ENCODE results near the gene NXN.

DNA sequence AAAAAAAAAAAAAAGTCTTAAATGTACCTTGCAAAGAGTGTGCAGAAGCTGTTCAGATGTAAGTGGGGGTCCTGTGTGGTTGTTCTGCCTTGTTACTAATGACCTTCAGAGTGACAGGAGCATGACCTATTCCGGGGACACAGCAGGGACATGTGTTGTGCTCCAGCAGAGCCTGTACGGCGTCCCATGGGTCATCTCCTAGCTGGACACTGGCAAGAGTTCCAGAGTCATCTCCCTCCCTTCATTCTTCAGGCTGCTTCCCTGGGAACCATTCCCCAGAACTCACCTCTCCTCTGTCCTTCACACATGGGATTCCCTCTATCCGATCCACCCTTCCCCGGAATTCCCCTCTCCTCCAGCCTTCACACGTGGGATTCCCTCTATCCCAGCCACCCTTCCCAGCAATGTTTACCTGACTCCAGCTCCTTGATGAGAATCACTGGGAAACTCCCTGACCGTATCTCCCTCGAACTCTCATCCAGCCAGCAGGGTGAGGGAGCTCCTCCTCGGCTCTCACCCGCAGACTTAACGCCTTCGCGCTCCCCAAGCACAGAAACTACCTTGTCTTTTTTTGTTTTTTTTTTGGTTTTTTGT, 111.6 kb downstream of the NXN start:
- TF ChIP-seq, protein P1, sequence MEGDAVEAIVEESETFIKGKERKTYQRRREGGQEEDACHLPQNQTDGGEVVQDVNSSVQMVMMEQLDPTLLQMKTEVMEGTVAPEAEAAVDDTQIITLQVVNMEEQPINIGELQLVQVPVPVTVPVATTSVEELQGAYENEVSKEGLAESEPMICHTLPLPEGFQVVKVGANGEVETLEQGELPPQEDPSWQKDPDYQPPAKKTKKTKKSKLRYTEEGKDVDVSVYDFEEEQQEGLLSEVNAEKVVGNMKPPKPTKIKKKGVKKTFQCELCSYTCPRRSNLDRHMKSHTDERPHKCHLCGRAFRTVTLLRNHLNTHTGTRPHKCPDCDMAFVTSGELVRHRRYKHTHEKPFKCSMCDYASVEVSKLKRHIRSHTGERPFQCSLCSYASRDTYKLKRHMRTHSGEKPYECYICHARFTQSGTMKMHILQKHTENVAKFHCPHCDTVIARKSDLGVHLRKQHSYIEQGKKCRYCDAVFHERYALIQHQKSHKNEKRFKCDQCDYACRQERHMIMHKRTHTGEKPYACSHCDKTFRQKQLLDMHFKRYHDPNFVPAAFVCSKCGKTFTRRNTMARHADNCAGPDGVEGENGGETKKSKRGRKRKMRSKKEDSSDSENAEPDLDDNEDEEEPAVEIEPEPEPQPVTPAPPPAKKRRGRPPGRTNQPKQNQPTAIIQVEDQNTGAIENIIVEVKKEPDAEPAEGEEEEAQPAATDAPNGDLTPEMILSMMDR (IDR thresholded peaks at IDR 0.05; ENCODE audit: insufficient read depth, low read length), result no peak
- TF ChIP-seq GABPA (IDR thresholded peaks at IDR 0.05; ENCODE audit: low read depth), result no peak
- no peak for TF ChIP-seq POLR2AphosphoS5 (IDR thresholded peaks at IDR 0.05; ENCODE audit: low read depth)
- TF ChIP-seq, protein P2, sequence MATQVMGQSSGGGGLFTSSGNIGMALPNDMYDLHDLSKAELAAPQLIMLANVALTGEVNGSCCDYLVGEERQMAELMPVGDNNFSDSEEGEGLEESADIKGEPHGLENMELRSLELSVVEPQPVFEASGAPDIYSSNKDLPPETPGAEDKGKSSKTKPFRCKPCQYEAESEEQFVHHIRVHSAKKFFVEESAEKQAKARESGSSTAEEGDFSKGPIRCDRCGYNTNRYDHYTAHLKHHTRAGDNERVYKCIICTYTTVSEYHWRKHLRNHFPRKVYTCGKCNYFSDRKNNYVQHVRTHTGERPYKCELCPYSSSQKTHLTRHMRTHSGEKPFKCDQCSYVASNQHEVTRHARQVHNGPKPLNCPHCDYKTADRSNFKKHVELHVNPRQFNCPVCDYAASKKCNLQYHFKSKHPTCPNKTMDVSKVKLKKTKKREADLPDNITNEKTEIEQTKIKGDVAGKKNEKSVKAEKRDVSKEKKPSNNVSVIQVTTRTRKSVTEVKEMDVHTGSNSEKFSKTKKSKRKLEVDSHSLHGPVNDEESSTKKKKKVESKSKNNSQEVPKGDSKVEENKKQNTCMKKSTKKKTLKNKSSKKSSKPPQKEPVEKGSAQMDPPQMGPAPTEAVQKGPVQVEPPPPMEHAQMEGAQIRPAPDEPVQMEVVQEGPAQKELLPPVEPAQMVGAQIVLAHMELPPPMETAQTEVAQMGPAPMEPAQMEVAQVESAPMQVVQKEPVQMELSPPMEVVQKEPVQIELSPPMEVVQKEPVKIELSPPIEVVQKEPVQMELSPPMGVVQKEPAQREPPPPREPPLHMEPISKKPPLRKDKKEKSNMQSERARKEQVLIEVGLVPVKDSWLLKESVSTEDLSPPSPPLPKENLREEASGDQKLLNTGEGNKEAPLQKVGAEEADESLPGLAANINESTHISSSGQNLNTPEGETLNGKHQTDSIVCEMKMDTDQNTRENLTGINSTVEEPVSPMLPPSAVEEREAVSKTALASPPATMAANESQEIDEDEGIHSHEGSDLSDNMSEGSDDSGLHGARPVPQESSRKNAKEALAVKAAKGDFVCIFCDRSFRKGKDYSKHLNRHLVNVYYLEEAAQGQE (IDR thresholded peaks at IDR 0.05; ENCODE audit: insufficient replicate concordance, low read depth), result no peak
- TF ChIP-seq SPI1 (IDR thresholded peaks at IDR 0.05; ENCODE audit: borderline replicate concordance, low read depth), result no peak

Data from HL-60 (cell line).